HG03196 (cell line): ENCODE measurements around the gene SPTB.

Experiments used
- ATAC-seq: cut with Tn5 transposase; IDR thresholded peaks from one replicate; pipeline ENCODE4 v1.9.1; 2021; ENCODE audit not compliant: unreplicated experiment

The SPTB gene

GRCh38 chr14:64755781-64756221 lies 123.9 kb downstream of the SPTB start:
- ATAC-seq = no peak

GRCh38 chr14:64754685-64755084 lies 125.0 kb downstream of the SPTB start:
- no peak for ATAC-seq

GRCh38 chr14:64753999-64754398 lies 125.7 kb downstream of the SPTB start:
- ATAC-seq = no peak

GRCh38 chr14:64753374-64753773 lies 126.3 kb downstream of the SPTB start:
- ATAC-seq = no peak

GRCh38 chr14:64752909-64753308 lies 126.8 kb downstream of the SPTB start:
- ATAC-seq = no peak

GRCh38 chr14:64748995-64749714 lies 130.6 kb downstream of the SPTB start:
- no peak for ATAC-seq

- no peak for ATAC-seq
Measured at GRCh38 chr14:64748521-64748920, 131.2 kb downstream of the SPTB start.

GRCh38 chr14:64747327-64747726 lies 132.4 kb downstream of the SPTB start:
- ATAC-seq = no peak

GRCh38 chr14:64746298-64747250 lies 133.1 kb downstream of the SPTB start:
- ATAC-seq = no peak

GRCh38 chr14:64745511-64746091 lies 134.1 kb downstream of the SPTB start:
- no peak for ATAC-seq

- no peak for ATAC-seq
Measured at GRCh38 chr14:64743061-64743460, 136.6 kb downstream of the SPTB start.

- ATAC-seq = no peak
Measured at GRCh38 chr14:64741961-64742360, 137.7 kb downstream of the SPTB start.

- ATAC-seq = no peak
Measured at GRCh38 chr14:64741200-64741599, 138.5 kb downstream of the SPTB start.

GRCh38 chr14:64738281-64738804 lies 141.4 kb downstream of the SPTB start:
- no peak for ATAC-seq

- ATAC-seq = no peak
Measured at GRCh38 chr14:64737391-64738280, 142.1 kb downstream of the SPTB start.

GRCh38 chr14:64736271-64737169 lies 143.2 kb downstream of the SPTB start:
- ATAC-seq = no peak

- no peak for ATAC-seq
Measured at GRCh38 chr14:64734990-64735389, 144.7 kb downstream of the SPTB start.

- no peak for ATAC-seq
Measured at GRCh38 chr14:64733899-64734298, 145.8 kb downstream of the SPTB start.

GRCh38 chr14:64733321-64733720 lies 146.4 kb downstream of the SPTB start:
- ATAC-seq = no peak
